GM19043 (cell line): Measurements from ENCODE around the gene TLCD4.
"Not testable (repeated sequence)": the region's sequence is repeated elsewhere in the genome, so short reads cannot be mapped to it uniquely, and the experiment has no call there.

Source experiments
- ATAC-seq: cut with Tn5 transposase; IDR thresholded peaks from one replicate; pipeline ENCODE4 v1.9.1; 2021; ENCODE audit warnings: low read depth; ENCODE audit not compliant: unreplicated experiment

Gene TLCD4, protein sequence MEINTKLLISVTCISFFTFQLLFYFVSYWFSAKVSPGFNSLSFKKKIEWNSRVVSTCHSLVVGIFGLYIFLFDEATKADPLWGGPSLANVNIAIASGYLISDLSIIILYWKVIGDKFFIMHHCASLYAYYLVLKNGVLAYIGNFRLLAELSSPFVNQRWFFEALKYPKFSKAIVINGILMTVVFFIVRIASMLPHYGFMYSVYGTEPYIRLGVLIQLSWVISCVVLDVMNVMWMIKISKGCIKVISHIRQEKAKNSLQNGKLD

DNA sequence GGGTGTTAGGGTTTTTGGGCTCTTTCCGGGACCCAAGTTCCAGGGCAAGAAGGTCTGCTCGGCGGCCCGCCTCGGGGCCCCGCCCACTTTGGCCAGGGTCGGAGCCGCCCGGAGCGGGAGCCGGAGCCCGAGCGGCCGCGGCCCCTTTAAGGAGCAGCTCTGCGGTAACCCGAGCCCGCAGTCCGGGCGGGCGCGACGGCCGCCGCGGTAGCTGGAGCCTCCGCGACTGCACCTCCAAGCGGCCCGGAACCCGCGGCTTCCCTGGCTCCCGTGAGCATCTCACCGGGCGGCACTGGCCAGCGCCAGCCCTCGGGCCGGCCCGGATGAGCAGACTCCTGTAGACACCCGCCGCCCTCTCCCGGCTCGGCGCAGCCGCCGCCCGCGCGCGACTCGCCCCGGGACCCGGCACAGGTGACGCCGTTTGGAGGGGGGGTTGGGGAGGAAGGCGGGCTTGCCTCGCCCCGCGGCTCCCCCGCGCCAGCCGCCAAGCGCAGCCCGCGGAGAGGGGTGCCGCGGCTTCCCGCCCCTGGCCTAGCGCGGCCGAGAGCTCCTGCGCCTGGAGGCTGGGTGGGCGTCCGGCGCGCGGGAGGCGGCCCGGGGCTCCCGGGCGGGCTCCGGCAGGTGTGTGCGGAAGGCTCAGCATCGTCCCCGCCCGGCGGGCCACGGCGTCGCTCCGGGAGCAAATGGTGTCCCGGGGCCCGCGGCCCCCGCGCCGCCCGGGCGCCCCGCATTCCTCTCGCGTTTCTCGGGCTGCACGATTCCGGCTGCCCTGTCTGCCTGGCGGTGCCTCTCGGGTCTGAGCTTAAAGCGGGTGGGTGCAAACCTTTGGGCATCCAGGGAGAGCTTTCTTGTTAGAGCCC, at the start of gene TLCD4:
Gene TLCD4, plus strand, starts transcription at position 149 of the 860 bp plus-strand sequence. CDS start 26,547 bp downstream, outside the sequence.
- ATAC-seq = peak; percentile 51

DNA sequence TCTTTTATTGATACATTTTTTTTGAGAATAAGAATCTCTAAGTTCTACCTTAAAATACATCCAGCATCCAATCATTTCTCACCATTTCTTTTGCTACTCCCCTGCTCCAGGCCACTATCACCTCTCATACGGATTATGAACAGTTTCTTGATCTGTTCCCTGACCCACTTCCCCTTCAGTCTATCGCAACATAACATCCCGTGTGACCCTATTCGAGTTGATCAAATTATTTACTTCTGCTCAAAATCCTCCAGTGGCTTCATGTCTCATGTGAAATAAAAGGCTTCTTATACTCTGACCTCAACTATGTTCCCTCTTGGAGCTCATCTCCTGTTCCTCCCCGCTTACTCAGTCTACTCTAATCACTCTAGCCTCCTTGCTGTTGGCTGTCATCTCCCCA, 49.6 kb upstream of the TLCD4 start:
- ATAC-seq = no peak

DNA sequence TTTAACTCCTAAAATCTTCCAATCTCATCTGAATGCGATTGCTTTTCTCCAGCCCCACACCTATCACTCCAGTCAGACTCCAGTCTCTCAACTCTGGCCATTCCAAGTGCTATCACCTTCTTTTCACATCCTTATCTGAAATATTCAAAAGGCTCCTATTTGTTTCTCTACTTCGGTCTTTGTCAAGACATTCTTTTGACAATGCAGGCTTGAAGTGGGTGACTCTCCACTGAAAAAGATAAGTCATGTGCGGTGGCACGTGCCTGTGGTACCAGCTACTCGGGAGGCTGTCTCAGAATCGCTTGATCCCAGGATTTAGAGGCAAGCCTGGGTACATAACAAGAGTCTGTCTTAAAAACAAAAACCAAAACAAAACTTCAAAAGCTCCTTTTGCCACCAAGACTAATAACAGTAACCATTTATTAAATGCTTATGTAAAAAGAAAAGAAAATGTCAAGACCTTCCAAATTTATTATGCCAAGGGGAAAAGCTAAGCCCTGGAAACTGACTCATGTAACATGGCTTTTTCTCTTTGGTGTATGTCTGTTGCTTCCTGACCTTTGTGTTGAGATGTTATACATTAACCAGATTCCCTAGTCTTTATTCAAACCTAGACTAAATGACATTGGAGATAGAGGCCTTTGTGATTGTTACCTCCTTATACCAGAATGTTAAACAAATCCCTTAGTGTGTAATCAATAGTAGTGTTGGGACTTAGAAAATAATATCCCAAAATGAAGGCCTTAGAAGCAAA, 48.0 kb upstream of the TLCD4 start:
- no peak for ATAC-seq

DNA sequence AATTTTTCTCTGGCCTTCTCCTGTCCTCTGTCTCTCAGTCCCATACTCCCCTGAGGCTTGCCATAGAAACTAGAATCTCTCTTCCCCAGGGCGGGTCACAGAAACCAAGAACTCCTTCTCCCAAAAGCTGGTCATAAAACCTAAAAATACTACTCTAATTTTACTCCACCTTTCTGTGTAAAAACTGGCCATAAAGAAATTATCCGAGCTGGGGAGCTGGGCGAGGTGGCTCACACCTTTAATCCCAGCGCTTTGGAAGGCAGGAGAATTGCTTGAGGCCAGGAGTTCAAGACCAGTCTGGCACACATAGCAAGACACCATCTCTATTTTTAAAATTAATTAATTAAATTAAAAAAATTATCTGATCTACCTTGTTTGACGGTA, 47.5 kb upstream of the TLCD4 start:
- no peak for ATAC-seq

DNA sequence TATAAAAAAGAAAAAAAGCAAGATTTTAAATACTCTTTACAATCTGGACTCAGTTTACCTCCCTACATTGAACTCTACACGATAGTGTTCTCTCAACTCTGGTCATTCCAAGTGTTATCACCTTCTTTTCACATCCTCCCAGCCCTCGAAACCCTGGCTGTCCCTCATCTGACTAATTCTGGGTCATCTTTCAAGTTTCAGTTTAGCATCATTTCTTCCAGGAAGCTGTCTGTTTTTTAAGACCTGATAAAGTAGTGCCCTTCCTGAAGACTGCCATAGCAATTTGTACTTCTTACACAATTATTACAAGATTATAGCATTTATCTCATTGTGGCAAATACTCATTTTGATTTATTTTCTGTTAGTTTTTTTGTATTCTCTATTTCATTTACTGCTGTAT, 45.6 kb upstream of the TLCD4 start:
- ATAC-seq = no peak

DNA sequence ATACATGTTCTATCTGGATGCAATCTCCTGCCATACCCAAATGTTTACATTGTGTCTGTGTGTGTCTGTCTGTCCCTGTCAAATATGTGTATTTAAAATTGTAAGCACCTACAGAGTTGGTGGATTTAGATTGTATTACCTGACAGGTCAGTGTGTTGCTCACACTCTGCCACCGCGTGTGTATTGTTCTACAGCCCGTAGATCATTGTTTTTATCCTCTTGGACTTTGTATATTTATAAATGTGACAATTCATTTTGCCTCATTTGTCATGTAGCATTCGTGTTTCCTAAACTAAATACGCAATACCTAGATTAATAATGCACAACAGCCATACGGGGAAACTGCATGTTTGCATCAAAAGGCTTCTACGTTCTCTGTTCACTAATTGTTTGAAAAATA, 45.0 kb upstream of the TLCD4 start:
- ATAC-seq = no peak

DNA sequence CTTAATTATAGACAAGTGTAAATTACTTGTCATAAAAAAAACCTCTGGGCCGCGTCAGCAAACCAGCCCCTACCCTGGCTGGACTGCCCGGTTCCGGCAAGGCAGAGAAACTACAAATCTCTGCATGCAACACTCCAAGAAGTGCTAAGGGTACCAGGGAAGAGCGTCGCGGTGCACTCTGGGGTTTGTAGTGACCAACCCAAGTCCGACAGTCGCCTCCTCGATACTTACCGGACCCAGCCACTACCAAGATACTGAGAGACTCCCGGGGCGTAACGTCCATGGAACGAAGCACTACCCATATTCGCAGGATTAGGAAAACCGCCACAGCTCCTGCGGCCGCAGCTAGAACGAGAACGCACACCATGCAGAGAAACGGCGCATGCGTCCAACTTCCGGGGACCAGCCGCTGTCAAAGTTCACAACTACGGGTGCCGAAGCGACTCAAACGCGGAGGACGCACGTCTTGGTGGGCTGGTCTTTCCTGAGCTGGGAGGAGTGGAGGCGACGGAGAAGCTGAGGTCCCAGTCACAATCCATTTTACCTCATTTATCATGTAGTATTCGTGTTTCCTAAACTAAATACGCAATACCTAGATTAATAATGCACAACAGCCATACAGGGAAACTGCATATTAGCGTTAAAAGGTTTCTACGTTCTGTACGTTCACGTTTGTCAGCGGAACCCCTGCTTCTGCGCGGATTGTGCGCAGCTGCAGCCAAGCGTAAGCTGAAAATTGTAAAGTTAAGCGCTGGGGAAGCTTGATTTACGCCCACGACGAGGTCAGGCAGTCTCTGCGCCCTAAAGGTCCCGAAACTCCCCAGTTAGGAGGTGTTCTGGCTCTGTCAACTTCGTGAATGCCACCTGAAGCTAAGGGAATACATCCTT, 44.4 kb upstream of the TLCD4 start, which contains the start of gene ALG14:
Gene ALG14, minus strand, starts transcription at position 420 of the 888 bp plus-strand sequence. Its CDS starts 53 bp downstream, at position 367.
- ATAC-seq = peak; percentile 96

DNA sequence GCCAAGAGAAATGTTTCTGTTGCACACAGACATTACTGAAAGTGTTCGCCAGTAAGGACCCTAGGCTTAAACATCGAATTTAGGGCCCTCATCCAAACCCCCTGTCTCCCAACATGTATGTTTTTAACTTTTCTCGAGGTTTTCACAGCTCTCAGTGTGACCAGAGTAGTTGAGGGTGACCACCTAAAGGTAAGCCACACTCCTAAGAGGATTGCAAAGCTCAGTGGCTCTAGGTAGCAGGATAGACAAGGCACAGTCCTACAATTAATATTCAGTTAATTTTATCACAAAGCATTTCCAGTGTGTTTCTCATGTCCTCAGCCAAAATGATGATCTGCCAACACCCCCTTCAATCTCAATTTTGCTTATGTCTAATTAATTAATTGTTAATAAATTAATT, 43.7 kb upstream of the TLCD4 start:
- no peak for ATAC-seq

DNA sequence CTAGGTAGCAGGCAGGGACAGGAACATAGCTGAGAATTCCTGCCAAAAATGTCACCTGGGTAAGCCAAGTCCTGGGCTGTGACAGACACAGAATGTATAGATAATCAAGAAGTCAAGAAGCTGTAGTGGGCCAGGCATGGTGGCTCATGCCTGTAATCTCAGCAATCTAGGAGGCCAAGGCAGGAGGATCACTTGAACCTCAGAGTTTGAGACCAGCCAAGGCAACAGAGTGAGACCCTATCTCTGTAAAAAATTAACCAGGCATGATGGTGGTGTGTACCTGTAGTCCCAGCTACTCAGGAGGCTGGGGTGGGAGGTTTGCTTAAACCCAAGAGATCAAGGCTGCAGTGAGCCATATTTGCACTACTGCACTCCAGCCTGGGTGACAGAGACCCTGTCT, 41.1 kb upstream of the TLCD4 start:
- ATAC-seq = no peak

DNA sequence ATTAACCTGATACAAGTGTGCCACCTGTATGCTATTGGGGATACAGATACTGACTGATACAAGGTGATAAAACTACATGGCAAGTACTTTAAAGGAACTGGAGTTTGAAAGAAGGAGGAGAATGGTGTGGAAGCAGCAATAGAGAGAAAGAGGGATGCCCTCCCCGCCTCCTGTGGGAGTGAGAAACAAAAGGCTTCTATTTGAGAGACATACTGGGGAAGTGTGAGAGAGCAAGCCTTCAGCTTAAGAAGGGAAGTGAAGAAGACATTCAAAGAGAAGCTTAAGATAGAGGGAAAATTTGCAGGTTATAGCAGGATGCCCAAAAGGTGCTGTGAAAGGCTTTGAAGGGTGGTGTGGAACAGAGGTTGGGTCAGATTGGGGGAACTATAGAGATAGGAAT, 36.7 kb upstream of the TLCD4 start:
- no peak for ATAC-seq

DNA sequence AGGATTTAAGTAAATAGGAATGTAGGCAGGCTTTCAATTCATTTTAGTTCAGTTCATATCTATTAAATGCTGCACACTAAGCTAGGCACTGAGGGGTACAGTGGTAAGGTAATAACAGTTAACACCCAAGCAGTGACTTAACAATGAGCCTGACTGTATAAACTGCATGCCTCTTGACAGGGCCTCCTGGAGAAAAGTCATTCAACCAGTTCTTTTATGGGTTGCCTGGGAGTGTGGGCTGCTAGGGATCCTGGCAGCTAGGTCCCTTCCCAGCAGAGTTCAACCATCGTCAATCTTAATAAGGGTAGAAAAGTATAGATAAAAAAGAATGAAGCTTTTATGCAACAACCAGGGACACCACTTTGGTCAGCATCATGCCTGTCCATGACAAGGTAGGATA, 36.3 kb upstream of the TLCD4 start:
- no peak for ATAC-seq

DNA sequence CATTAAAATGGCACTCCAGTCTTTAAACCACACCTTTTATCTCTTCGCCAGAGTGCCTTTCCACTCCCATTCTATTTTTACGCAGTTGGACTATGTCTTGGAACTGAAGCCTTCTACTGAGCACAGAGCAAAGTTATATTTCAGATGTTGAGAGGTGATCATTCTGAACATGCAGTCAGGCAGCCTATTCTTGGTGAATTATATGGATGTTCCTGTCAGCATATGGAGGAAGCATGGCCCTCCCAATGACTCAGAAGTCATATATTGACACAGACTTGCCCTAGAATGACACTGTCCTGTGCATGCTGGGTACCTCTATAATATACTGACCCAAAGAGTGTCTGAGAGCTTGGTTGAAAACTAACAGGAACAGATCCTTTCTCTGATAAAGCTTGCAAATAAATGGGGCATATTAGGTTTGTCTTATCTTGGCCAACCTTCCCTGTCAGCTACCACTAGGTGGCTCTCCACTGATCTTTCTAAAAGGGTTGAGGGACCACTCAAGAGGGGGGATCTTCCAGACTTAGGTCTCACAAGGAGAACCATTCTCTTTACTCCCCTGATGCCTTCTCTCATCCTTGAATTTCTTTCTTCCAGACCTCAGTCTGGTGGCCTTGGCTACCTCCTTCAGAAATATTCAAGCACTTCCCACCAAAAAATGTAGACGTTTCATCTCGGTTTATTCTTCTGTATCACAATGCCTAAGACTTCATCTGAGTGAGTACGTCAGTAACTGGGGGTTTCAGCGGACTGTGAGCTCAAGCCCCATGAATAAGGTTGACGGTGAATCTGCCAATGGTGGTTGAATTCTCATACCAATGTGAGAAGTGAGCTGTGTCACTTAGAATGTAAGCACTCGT, 32.6 kb upstream of the TLCD4 start:
- ATAC-seq = peak; percentile 72

DNA sequence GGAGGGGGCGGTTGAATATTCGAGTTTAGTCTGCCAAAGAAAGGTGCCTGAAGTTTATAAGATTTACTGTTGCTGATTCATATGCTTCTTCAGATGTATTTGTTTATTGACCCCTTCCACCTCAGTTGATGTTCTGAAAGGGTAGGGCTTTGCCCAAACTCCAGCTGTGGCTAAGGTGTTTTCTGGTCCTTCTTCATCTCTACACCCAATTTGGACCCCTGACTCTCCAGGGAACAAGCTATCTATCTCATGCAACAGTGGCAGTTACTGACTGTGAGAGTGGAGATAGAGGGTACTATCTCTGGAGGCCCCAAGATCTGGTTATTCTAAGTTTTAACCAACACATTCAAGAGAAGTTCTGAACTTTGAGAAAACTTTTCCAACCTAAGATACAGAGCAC, 31.8 kb upstream of the TLCD4 start:
- no peak for ATAC-seq

DNA sequence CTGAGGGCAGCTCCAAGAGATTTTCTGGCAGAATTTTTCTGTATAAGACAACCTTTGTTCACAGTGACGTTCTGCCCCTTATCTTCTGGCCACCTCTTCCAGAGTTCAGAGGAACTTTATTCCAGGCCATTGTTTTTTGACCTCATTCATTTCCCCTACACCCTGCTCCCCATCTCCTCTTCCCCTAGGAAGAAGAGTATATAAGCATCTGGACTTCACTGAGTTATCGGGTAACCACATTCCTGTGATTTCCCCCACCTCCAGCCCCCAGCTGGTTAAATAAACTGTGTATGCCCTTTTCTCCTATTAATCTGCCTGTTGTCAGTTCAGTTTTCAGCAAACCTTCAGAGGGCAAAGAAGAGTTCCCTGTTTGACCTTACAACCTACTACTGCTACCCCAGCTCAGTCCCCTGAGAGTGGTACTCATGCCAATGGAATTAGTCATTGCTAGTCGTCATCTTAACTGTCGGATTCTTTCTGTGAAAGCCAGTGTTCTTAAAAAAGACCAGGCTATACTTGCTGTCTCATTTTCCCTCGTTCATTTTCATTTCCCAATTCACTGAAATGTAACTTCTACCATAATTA, 30.1 kb upstream of the TLCD4 start:
- ATAC-seq = no peak

DNA sequence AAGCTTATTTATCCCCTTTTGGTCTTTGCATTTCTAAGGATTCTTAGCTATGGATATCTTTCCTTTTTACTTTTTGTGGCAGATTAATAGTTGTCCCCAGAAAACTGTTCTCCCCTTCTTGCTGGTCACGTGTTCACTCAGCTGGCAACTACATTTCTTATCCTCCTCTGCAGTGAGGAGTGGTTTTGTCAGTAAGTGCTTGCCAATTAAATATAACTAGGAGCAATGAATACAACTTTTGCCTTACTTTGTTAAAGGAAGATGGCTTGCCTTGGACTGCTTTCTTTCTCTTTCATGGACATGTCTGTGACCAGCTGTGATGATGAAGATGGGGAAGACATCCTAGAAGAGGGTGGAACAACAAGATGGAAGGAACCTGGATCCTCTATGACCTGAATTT, 28.9 kb upstream of the TLCD4 start:
- ATAC-seq = no peak

DNA sequence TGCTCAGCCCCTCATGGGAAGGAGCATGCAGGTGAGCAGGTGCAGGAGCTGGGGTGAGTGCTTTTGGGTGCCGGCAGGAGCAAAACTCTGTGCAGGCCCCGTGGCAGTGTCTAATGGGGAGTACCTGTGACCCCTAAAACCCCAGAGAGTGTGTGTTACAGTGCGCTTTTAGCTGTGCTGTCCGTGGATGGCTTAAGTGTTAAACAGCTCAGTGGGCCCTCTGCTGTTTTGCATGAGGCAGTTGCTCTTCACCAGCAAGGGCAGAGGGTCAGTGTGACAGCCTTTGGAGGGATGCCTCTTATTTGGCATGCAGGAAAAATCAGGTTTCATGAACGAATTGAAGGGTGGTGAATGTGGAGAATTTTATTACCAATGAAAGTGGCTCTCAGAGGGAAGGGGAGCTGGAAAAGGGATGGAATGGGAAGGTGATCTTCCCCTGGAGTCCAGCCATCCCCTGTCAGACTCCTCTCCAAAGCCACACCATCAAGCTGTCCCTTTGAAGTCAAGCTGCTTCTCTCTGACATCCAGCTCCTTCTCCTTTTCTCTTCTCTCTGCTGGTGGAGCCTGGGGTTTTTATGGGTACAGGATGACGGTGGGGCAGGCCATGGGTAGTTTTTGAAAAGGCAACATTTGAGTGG, 27.4 kb upstream of the TLCD4 start:
- no peak for ATAC-seq

DNA sequence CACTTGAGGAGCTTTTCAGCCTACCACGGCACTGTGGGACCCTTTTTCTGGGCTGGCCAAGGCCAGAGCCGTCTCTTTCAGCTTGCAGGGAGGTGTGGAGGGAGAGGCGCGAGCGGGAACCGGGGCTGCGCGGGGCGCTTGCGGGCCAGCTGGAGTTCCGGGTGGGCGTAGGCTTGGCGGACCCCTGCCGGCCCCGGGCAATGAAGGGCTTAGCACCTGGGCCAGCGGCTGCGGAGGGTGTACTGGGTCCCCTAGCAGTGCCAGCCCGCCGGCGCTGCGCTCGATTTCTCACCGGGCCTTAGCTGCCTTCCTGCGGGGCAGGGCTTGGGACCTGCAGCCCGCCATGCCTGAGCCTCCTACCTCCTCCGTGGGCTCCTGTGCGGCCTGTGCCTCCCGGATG, 25.9 kb upstream of the TLCD4 start:
- not testable (repeated sequence) for ATAC-seq

DNA sequence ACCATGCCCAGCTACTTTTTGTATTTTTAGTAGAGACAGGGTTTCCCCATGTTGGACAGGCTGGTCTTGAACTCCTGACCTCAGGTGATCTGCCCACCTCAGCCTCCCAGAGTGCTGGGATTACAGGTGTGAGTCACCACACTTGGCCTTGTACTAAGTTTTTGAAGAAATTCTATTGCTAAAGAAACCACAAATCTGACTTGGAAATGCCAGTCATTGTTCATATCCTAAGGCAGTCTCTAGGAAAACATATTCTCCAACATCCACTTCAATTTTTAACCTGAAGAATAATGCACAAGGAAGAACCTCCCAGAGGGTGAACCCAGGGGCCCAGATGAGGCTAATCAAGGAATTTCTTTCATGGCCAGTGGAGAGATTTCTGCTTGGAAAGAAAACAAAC, 24.3 kb upstream of the TLCD4 start:
- ATAC-seq = not testable (repeated sequence)
